SH-SY5Y (cell line): ENCODE measurements around the gene SEPTIN3.

Experiments
- GATA2 ChIP-seq: IDR thresholded peaks from 2 replicates; pipeline ENCODE4 v1.6.1; 2011; ENCODE audit warnings: mild to moderate bottlenecking, low read depth, low read length
- GATA3 ChIP-seq: IDR thresholded peaks from 2 replicates; pipeline ENCODE4 v1.6.1; 2011; ENCODE audit warnings: low read depth, mild to moderate bottlenecking, low read length, moderate library complexity

GRCh38 chr22:42016111-42016510 lies 46.9 kb downstream of the SEPTIN3 start:
- TF ChIP-seq GATA3 (no peak), GATA2 (no peak)
